CD4-positive, alpha-beta T cell treated with Interleukin-17A for 4 hours (primary cell): ENCODE results near the gene ALLC.

Experiments
- DNase-seq: peaks from one replicate; pipeline ENCODE4 v3.0.0-alpha.2; 2020; ENCODE audit warnings: mixed read lengths

The ALLC gene

DNA sequence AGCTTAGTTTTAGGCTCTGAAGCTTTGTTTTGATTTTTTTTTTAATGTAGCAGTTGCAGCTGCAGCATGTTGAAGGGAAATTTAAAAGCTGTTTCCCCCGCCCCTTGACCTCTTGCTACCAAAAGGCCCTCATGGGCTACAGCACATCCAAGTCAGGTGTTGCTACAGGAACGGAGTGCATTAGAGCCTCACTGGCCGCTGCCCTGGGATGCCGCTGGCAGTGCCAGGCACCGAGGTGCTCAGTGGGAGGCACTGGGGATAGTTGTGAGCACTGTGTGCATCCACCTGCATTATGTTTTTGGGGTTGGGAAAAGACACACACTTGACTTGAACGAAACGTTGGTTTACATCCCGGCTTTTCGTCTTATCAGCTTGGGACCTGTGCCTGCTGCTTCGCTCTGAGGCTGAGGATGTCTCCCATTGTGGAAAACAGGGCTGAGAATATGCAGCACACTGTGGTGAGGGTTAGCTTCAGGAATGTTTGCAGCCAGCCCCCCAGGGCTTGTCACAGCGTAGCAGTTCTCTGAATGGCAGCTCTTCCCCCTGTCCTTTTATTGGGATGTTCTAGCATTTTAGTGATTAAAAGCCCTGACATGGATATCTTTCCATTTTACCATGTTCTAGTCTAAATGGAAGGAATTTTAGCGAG is 69.5 kb downstream of the ALLC start:
- no peak for DNase-seq

DNA sequence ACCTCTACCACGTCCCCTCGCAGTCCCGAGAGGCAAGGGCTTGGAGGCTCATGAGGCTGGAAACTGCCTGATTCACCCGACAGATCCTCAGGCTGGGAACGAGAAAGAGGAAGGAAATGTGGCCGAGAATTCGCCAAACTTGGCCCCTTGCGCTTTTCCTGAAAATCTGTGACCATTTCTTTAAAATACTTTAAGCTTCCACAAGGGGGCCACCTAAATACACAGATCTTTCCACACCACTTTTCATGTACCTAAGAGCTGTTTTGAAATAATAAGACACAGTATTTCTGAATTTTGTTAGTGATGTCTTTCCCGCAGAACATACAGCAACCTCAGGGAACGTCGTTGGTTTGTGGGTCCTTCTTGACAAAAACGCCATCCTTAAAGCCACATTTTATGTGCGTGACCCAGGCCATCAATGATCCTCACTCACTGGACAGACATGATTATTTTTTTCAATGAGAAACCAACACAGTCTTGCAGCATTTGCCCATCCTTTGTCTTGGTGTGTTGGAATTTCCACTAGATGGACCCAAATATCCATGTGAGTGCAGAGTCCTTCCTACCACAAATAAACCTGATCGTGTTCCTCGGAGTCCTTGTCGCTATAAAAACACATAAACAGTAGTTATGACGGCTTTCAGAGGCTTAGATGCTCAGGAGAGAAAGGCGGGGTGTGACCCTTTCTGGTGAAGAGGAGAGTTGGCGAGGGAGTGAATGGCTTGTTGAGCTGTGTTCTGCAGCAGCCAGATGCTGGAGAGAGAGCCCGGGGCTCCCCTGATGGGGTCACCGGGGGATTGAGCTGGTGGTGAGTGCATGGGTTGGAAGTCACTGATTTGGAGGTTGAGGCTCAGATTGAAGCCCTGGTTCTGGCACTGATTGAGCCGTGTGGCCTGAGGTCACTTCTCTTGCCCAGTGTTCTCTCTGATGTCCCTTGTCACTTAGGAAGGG is 70.4 kb downstream of the ALLC start:
- no peak for DNase-seq

GRCh38 chr2:3729055-3729448 is 71.1 kb downstream of the ALLC start:
- no peak for DNase-seq

DNA sequence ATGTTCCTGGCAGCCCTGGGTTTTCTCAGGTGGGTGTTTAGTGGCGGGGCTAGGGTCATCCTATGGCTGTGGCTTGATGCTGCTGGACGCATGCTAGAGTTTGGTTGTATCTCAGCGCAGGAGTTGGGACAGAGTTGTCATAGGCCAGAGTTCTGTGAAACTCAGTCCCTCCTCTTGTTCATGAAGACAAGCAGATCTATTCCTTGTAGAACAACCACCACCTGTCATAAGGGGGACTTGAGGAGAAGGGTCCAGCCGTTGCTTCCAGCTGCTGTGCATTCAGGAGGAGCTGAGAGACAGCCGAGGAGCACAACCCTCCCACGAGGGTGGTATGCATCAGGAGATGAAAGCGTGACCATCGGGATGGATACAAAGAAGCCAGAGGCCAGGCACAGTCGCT is 71.8 kb downstream of the ALLC start:
- DNase-seq = no peak

GRCh38 chr2:3730646-3731045 is 72.6 kb downstream of the ALLC start:
- no peak for DNase-seq

GRCh38 chr2:3731829-3732228 is 73.8 kb downstream of the ALLC start:
- no peak for DNase-seq

GRCh38 chr2:3736112-3736511 is 78.1 kb downstream of the ALLC start:
- no peak for DNase-seq

- DNase-seq = no peak
Measured at GRCh38 chr2:3737128-3737527, 79.1 kb downstream of the ALLC start.

- no peak for DNase-seq
Measured at GRCh38 chr2:3738454-3738853, 80.5 kb downstream of the ALLC start.

DNA sequence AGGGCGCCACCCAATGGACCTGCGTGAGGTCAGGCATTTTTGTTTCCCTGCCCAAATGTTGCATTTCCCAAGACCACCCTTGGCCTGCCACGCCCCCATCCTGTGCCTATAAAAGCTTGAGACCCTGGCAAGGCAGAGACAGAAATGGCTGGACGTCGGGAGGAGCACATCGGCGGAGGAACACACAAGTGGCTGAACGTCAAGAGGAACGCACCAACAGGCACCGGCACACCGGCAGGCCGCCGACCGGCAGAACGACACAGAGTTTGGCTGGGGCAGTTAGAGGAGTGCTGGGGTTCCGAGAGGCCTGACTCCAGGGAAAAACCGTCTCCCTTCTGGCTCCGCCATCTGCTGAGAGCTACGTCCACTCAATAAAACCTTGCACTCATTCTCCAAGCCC is 81.3 kb downstream of the ALLC start:
- no peak for DNase-seq

DNA sequence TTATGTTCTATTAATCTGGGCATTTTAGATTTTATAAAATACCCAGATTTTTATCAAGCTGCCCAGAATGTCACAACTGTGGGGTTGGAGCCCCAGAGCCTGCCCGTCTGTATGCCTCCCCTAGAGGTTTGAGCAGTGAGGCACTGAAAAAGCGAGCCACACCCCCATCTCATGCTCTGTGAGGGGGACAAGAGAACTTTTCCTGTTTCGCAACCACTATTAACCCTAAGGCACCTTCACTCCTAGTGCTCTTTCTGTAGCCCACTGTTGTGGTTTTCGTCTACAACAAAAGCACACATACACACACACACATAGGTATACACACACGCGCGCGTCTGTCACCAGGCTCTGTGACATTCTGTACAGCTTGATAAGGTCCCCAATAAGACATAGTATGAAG is 83.4 kb downstream of the ALLC start:
- DNase-seq = no peak

GRCh38 chr2:3741867-3742602 is 84.0 kb downstream of the ALLC start:
- no peak for DNase-seq

- DNase-seq = no peak
Measured at GRCh38 chr2:3742743-3743508, 84.9 kb downstream of the ALLC start.

DNA sequence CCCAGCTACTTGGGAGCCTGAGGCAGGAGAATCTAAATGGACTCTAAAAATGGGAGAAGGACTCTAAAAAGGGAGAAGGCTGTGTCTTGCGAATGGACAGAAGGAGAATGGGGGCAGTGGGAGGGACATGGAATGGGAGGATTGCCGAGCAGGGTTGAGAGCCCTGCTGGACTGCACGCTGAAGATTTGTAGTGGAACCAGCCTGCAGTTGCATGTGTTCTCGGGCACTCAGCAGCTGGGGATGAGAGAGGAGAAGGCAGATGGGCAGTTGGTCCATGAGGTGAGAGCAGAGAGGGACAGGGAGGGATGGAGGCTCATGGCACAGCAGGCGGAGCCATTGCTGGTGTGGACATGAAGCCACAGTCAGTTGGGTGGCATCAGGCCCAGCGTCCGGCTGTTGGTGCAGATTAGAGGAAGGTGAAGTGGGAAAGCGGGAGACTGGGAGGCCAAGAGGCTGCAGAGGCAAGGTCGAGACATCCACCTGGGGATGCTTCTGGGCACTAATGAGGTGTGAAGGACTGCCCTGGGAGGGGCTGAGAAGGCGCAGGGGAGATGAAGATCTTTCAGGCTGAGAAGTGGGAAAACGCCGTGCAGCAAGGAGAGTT is 86.1 kb downstream of the ALLC start:
- no peak for DNase-seq

DNA sequence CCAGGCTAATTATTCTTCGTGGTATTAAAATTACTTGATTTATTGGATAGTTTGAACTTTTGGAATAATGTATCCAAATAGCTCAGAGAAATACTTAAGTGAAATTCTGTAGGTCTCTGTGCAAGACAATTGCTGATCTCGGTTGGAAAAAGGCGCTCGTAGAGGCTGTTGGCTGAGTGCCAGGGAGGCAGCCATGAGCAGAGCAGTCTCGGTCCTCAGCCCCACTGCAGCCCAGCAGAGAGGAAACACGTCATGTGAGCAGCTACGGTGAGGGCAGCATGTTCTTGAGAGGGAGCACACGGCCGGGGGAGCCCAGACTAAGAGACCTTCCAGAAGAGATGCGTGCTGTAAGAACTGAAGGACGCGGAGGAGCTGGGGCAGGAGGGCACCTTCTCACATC is 87.9 kb downstream of the ALLC start:
- DNase-seq = no peak

GRCh38 chr2:3747032-3747654 is 89.1 kb downstream of the ALLC start:
- DNase-seq = no peak

- DNase-seq = no peak
Measured at GRCh38 chr2:3747826-3748225, 89.8 kb downstream of the ALLC start.

- no peak for DNase-seq
Measured at GRCh38 chr2:3749201-3749600, 91.2 kb downstream of the ALLC start.

GRCh38 chr2:3751251-3751650 is 93.3 kb downstream of the ALLC start:
- DNase-seq = no peak

DNA sequence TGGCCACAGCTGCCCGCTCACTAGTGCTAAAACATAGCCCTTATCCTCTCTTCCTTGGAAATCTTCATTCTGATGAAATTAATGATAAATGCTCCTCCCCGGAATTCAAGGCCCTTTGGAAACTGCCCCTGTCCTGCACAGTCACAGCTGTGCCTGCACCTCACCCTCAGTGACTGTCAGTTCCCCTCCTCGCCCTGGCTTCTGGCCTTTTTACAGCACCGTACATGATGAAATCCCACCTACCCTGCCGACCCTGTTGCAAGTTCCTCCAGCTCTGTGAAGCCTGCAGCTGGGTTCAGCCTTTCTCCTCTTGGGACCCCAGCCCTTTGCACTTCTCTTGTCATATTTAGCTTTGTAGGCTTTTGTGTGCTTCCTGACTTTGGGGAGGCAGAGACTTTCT is 93.8 kb downstream of the ALLC start:
- no peak for DNase-seq
